Right lobe of liver (tissue), 4 donors: ENCODE data around the gene ZNF385B.

ENCODE experiments used
- CTCF ChIP-seq, 4 donors: fragments of 200-600 bp in 3 of 4; fragments of 450-650 bp in 1 of 4; IDR thresholded peaks; one replicate each; pipeline versions ENCODE4 v1.5.1 to v1.8.0; 2016 to 2022; ENCODE audit warnings: antibody characterized with exemption in 4 of 4, mild to moderate bottlenecking in 2 of 4
- POLR2A ChIP-seq: fragments of 450-650 bp; IDR thresholded peaks from one replicate; pipeline ENCODE4 v1.6.1; 2017; ENCODE audit warnings: antibody characterized with exemption, mild to moderate bottlenecking
- donor health status: DM: no; HTN: no; CAD: no.
- donor health status: DM: no; HTN: no; CAD: no.
- donor health status: DM: no; HTN: yes; CAD: no.

GRCh38 chr2:179528576-179529069, 332.8 kb downstream of the ZNF385B start:
- TF ChIP-seq CTCF (IDR thresholded peaks at IDR 0.05), result no peak
- no peak for TF ChIP-seq POLR2A
